ENCODE results near the gene DISC1.

The DISC1 gene

DNA sequence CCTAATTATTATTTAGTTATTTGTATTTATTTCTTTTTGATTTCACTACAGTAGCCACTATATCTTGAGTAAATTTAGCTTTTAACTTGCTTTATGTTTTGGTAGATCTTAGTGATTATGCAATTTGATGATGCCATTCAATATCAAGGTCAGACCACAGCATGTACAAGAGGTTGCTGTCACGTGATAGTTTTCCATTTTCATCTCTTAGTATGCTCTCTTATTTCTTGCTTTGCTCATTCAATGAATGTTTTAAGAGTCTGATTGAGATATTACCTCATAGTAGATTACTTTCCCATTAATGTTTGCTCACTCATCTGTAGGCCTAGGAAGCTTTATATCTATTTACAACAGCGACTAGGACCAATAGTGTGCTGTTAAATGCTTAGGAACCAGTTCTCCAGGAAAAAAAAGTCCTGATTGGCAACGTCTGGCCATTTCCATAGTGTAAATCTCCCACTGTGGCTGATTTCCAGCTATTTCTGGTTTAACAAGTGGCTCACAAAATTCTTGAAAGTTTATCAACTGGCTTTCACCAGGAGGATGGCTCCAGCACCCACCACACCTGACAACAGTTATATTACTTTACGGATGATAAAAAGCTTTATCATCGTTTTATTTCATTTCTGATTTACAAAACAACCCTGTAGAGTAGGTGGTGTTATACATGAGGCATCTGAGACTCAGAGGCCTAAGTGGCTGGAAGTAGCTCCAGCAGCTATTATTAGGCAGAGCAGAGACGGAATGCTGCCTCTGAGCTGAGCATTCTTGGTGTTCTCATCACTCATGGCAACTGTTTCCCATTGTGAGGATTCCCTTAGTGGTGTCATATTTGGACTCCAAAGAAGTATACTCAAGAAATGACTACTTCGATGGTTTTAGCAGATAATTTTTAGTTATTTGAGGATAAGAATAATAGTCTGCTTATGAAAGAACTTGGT is 235.2 kb downstream of the DISC1 start:
- FAIRE-seq (no peak), DNase-seq (ENCODE audit: insufficient read length) (no peak)
- no peak for TF ChIP-seq POLR2AphosphoS5 (IDR thresholded peaks at IDR 0.05; ENCODE audit: low read depth, low read length)
- TF ChIP-seq TAF1 (IDR thresholded peaks at IDR 0.05; ENCODE audit: borderline replicate concordance, low read depth, low read length), result no peak
- no peak for TF ChIP-seq POLR2A (IDR thresholded peaks at IDR 0.05; ENCODE audit: low read depth, low read length)

DNA sequence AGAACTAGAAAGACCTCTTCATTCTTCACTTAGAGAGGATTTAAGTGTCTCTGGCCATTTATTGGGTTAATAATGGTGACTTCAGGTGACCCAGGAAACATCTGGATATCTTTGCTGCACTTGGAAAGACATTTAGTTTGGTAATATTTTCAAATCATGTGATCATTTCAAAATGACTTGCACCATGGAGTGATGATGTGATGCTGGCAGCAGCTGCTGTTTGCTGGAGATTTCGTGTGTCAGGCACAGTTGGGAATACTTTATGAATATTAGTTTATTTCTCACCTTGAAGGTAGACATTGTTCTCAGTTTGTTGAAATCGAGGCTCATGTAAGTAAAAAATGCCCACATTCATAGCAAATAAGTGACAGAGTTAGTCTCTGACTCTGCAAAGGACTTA is 236.0 kb downstream of the DISC1 start:
- DNase-seq (ENCODE audit: insufficient read length), result no peak
- FAIRE-seq, result no peak
- TF ChIP-seq TAF1 (IDR thresholded peaks at IDR 0.05; ENCODE audit: borderline replicate concordance, low read depth, low read length) (no peak), POLR2A (IDR thresholded peaks at IDR 0.05; ENCODE audit: low read depth, low read length) (no peak), POLR2AphosphoS5 (IDR thresholded peaks at IDR 0.05; ENCODE audit: low read depth, low read length) (no peak)

DNA sequence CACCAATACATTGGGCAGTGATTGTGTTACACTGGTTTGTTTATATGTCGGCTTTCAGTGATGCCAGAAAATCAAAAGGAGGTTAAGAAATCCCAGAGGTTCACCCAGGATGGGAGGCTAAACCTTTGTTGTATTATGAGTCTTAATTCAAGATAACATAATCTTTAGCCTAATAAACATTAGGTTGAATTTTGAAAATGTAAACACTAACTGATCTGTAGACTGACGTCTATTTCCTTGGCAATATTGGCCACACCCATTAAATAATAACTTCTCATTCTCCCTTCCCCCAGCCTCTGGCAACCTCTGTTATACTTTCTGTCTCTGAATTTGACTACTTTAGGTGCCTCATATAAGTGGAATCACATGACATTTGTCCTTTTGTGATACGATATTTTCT is 238.7 kb downstream of the DISC1 start:
- TF ChIP-seq POLR2A (IDR thresholded peaks at IDR 0.05; ENCODE audit: low read depth, low read length) (no peak), TAF1 (IDR thresholded peaks at IDR 0.05; ENCODE audit: borderline replicate concordance, low read depth, low read length) (no peak), POLR2AphosphoS5 (IDR thresholded peaks at IDR 0.05; ENCODE audit: low read depth, low read length) (no peak)
- DNase-seq (ENCODE audit: insufficient read length), result no peak
- no peak for FAIRE-seq

DNA sequence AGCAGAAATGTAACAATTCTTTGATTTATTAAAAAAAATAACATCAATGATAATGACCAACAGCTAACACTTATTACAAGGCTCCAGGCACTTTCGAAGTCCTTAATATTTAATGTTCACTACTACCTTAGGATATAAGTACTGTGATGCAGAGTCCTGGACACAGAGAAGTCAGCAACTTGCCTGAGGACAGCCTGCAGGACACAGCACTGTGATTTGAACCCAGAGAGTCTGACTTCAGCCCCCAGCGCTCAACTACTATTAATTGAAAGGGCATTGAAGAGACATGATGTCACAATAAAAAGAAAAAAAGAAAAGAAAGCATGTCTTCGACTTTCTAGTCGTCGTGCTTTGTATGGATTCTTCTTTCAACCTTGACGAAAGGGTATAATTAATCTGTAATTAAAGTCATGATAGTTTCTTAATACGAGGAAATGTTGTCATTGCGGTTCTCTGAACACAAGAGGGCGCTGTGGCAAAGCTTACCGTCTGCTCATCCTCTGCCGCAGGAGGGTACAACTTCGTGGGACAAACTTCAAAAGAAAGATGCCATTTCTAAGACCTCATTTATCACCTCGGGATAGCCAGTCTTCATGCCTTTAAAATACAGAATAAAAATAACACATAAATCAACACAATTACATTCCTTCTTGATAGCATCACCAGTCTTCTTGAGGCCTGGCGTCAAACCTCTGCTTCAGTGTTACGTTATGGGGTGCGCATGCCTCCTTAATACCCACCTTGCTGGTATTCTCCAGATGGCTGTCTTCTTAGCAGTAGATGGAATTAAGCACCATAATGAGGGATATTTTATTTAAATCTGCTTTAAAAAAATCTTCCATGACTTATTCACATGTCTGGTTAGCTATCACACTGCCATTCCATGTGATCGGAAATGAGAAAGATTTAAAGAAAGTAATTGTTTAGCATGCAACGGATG is 240.1 kb downstream of the DISC1 start:
- no peak for TF ChIP-seq POLR2A (IDR thresholded peaks at IDR 0.05; ENCODE audit: low read depth, low read length)
- no peak for TF ChIP-seq TAF1 (IDR thresholded peaks at IDR 0.05; ENCODE audit: borderline replicate concordance, low read depth, low read length)
- no peak for TF ChIP-seq POLR2AphosphoS5 (IDR thresholded peaks at IDR 0.05; ENCODE audit: low read depth, low read length)
- peak; percentile 16 for DNase-seq (ENCODE audit: insufficient read length)
- FAIRE-seq, result peak; percentile 81

DNA sequence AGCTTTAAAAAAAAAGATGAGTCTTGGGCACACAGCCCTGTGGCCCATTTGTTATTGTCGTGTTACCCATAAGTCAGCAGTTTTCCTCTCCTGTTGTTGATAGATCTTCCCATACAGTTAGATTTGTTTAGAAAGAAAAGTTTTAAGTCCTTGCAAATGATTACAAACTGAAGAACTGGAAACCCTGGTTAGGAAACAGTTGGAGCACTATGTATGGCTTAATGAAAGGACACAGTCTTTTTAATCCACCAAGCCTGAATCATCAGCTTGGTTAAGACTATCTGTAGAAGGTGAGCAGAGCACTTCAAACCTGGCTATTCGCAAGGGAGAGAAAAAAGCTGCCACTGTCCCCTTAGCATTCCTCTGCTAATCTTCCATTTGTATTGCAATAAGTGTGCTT is 241.0 kb downstream of the DISC1 start:
- TF ChIP-seq TAF1 (IDR thresholded peaks at IDR 0.05; ENCODE audit: borderline replicate concordance, low read depth, low read length), result no peak
- no peak for TF ChIP-seq POLR2AphosphoS5 (IDR thresholded peaks at IDR 0.05; ENCODE audit: low read depth, low read length)
- no peak for TF ChIP-seq POLR2A (IDR thresholded peaks at IDR 0.05; ENCODE audit: low read depth, low read length)
- DNase-seq (ENCODE audit: insufficient read length) (no peak), FAIRE-seq (no peak)

DNA sequence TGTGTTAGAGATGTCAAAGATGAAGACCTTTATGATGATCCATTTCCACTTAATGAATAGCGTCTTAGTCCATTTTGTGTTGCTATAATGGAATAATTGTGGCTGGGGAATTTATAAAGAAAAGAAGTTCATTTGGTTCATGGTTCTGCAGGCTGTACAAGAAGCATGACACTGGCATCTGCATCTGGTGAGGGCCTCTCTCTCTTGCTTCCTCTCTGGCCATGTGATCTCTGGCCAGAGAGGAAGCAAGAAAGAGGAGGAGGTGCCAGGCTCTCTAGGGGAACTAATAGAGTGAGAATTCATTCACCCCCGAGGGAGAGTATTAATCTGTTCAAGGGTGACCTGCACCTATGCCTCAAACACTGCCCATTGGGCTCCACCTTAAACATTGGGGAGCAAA is 242.8 kb downstream of the DISC1 start:
- DNase-seq (ENCODE audit: insufficient read length) (no peak), FAIRE-seq (no peak)

DNA sequence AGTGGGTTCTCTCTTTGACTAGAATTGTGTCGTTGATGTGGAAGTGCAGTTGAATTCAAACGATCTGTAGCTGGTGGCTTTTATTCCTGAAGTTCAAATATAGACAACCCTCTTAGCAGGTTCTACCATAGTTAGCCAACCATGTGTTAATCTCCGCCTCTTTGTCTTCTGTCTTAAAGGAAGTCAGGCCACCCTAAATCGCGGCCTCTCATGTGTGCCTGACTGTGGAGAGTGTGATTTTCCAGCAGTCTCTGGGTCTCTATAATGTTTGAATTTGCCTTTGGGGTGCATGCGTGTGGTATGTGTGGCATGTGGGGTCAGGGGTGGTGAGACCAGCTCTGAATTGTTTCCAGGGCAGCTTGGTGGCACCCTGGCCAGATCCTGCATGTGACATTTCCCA is 244.9 kb downstream of the DISC1 start:
- DNase-seq (ENCODE audit: insufficient read length) (no peak), FAIRE-seq (no peak)
- TF ChIP-seq POLR2AphosphoS5 (IDR thresholded peaks at IDR 0.05; ENCODE audit: low read depth, low read length), result no peak
- TF ChIP-seq TAF1 (IDR thresholded peaks at IDR 0.05; ENCODE audit: borderline replicate concordance, low read depth, low read length), result no peak
- no peak for TF ChIP-seq POLR2A (IDR thresholded peaks at IDR 0.05; ENCODE audit: low read depth, low read length)

More for the DNA sequence above, 242.8 kb downstream of the DISC1 start:
- TF ChIP-seq POLR2AphosphoS5 (IDR thresholded peaks at IDR 0.05; ENCODE audit: low read depth, low read length), result no peak

DNA sequence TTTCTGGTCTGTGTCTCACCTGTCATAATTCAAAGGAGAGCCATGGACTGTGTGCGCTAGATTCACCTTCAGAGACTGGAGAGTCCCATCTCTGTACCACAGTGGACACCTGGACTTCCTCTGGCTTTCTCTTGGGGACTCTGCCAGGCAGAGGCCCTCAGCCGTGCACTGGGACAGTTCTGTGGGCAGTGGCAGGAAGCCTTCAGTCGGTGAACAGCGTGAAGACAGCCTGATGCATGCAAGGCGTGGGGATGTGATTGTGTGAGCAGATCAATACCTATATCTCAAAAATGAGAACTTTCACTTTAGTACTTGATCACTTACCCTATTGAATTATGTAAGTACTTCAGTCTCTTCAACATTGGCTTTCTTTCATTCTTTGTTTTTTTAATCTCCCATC is 245.3 kb downstream of the DISC1 start:
- FAIRE-seq (no peak), DNase-seq (ENCODE audit: insufficient read length) (no peak)
- TF ChIP-seq TAF1 (IDR thresholded peaks at IDR 0.05; ENCODE audit: borderline replicate concordance, low read depth, low read length) (no peak), POLR2AphosphoS5 (IDR thresholded peaks at IDR 0.05; ENCODE audit: low read depth, low read length) (no peak), POLR2A (IDR thresholded peaks at IDR 0.05; ENCODE audit: low read depth, low read length) (no peak)

DNA sequence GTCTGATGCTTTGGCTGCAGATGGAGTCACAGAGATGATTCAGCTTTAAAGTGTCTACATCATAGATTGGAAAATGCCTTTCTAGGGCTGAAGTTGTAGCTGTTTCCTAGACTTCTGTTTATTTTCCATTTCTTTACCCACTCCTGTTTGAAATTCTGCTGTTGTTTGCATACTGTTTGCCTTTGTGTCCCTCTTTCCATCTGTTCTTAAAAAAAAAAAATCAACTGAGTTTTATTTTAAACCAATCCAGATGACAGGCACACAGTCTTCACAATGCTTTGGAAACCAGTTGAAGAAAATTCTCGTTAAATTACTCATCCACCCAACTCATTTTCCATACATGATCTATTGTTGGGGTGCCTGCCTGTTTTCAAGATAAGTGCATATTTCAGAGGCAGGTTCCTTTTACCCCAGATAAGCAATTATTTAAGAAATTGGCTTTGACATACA is 245.9 kb downstream of the DISC1 start:
- DNase-seq (ENCODE audit: insufficient read length), result no peak

DNA sequence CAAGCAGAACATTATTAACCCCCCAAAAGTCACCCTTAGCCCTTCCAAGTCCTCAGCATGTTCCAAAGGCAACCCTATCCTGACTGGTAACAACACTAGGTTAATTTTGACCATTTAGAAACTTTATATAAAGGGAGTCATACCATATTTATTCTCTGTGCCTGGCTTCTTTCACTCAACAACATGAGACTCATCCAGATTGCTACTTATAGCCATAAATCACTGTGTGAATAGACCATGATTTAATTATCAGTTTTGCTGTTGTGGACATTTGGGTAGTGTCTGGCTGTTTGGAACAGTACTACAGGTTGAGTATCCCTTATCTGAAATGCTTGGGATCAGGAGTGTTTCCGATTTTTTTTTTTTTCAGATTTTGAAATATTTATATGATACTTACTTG is 252.1 kb downstream of the DISC1 start:
- DNase-seq (ENCODE audit: insufficient read length) (no peak), FAIRE-seq (no peak)
- TF ChIP-seq TAF1 (IDR thresholded peaks at IDR 0.05; ENCODE audit: borderline replicate concordance, low read depth, low read length) (no peak), POLR2AphosphoS5 (IDR thresholded peaks at IDR 0.05; ENCODE audit: low read depth, low read length) (no peak), POLR2A (IDR thresholded peaks at IDR 0.05; ENCODE audit: low read depth, low read length) (no peak)

More for the DNA sequence above, 245.9 kb downstream of the DISC1 start:
- no peak for TF ChIP-seq POLR2AphosphoS5 (IDR thresholded peaks at IDR 0.05; ENCODE audit: low read depth, low read length)
- TF ChIP-seq TAF1 (IDR thresholded peaks at IDR 0.05; ENCODE audit: borderline replicate concordance, low read depth, low read length), result no peak
- TF ChIP-seq POLR2A (IDR thresholded peaks at IDR 0.05; ENCODE audit: low read depth, low read length), result no peak
- no peak for FAIRE-seq

DNA sequence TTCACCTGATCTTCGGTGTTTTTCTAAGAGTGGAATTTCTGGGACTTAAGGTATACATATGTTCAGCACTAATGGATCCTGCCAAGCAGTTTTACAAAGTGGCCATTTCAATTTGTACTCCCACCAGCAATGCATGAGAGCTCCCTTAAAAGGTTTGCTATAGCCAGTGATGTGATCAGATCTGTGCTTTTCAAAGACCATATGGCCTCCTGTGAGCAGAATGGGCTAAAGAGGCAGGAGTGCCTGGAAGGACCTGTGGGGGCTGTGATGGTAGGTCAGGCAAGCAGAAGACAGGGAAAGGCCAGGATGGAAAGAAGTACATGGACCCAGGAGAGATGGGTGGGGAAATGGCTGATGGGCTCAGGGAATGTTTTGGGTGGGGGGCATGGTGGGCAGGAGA is 252.7 kb downstream of the DISC1 start:
- DNase-seq (ENCODE audit: insufficient read length), result no peak
- no peak for FAIRE-seq
- TF ChIP-seq POLR2A (IDR thresholded peaks at IDR 0.05; ENCODE audit: low read depth, low read length) (no peak), POLR2AphosphoS5 (IDR thresholded peaks at IDR 0.05; ENCODE audit: low read depth, low read length) (no peak), TAF1 (IDR thresholded peaks at IDR 0.05; ENCODE audit: borderline replicate concordance, low read depth, low read length) (no peak)

Measured in GM12892 (cell line).